Measurements from ENCODE around the gene TMC8. TPM values are rescaled to one million over a fixed set of nuclear protein-coding genes. Genes with fewer than 3 reads are reported as not detected.
A peak's percentile ranks its signal among the peaks of the same experiment; 100 is the strongest.

The TMC8 gene
- total and polyA plus RNA-seq, 2 donors (not counting 3 experiments of a cell fraction or from before 2014, with no cell fraction given) = 0.07 to 1.3 TPM

DNA sequence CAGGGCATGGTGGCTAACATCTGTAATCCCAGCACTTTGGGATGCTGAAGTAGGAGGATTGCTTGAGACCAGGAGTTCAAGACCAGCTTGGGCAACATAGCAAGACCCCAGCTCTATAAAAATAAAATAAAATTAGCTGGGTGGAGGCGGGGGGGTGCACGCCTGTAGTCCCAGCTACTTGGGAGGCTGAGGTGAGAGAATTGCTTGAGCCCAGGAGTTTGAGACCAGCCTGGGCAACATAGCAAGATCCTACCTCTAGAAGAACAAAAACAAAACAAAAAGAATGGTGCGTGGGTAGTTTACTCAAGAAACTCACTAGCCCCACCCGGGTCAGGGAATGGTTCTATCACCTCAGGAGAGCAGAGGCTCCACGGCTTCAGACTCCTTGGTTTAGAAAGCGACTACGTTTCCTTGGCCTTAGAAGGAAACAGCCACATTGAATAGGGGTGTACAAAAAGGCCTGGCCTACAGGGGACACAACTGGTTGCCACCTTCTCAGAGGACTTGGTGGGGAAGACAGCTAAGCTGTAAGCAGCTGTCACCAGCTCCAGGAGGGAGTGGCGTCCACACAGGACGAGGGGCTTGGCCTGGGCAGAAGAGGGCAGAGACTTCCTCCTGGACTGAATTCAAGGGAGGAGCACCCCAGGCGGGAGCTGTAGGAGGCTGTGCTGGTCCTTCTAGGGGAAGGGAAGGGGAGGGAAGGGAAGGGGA, 55.6 kb downstream of the TMC8 start:
- Histone ChIP-seq H3K9ac (replicated peaks; ENCODE audit: extremely low read depth, insufficient read depth, low read length) (peak overlapping the region; percentile 62), H3K4me3 (replicated peaks in 1 of 3; ENCODE audit: insufficient read depth in 1 of 3, low read depth in 1 of 3, low read length in 3 of 3) (peak overlapping the region in 2 of 3 experiments; percentile 24 to 68), H3K36me3 (ENCODE audit: control insufficient read depth in 2 of 2, extremely low read depth in 1 of 2, insufficient read depth in 2 of 2, low read length in 2 of 2) (peaks cover 0 to 2% of the 10 kb centered on the region in 2 experiments), H3K9me3 (replicated peaks; ENCODE audit: control insufficient read depth, insufficient read depth, low read length) (no peaks in the 10 kb centered on the region), H3K27me3 (ENCODE audit: control insufficient read depth in 2 of 2, insufficient read depth in 2 of 2, low read length in 2 of 2) (no peaks in the 10 kb centered on the region), H4K20me1 (replicated peaks; ENCODE audit: control insufficient read depth, extremely low read depth, insufficient read depth, low read length) (no peaks in the 10 kb centered on the region), H3K79me2 (ENCODE audit: control insufficient read depth, insufficient read depth, low read length) (peaks cover 19% of the 10 kb centered on the region), H3K4me1 (ENCODE audit: control insufficient read depth, extremely low read depth, insufficient read depth, low read length) (peaks cover 11% of the 10 kb centered on the region), H3K27ac (ENCODE audit: insufficient read depth, low read depth, low read length) (no peak overlapping the region), H2AFZ (ENCODE audit: low read depth, low read length) (peak overlapping the region; percentile 75), H3K9me1 (replicated peaks; ENCODE audit: control insufficient read depth, extremely low read depth, insufficient read depth, low read length) (no peaks in the 10 kb centered on the region), H3K4me2 (ENCODE audit: insufficient read depth, low read length) (peak overlapping the region; percentile 86)
- peak; percentile 66 for FAIRE-seq
- TF ChIP-seq POLR2A (IDR thresholded peaks at IDR 0.05; ENCODE audit: low read depth, low read length) (no peak), MYC (IDR thresholded peaks at IDR 0.05; ENCODE audit: low read depth, low read length) (no peak), GATA2 (IDR thresholded peaks at IDR 0.05; ENCODE audit: insufficient read depth, insufficient read length, low read depth, low read length) (no peak), EZH2 (IDR thresholded peaks at IDR 0.05; ENCODE audit: borderline replicate concordance, low read depth, low read length, severe bottlenecking) (no peak), POLR2AphosphoS5 (IDR thresholded peaks at IDR 0.05; ENCODE audit: insufficient read depth, low read depth, low read length) (no peak)
- TF ChIP-seq, protein P1, sequence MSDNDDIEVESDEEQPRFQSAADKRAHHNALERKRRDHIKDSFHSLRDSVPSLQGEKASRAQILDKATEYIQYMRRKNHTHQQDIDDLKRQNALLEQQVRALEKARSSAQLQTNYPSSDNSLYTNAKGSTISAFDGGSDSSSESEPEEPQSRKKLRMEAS (IDR thresholded peaks at IDR 0.05; ENCODE audit: insufficient read depth, insufficient read length) = no peak
- TF ChIP-seq, protein P2, sequence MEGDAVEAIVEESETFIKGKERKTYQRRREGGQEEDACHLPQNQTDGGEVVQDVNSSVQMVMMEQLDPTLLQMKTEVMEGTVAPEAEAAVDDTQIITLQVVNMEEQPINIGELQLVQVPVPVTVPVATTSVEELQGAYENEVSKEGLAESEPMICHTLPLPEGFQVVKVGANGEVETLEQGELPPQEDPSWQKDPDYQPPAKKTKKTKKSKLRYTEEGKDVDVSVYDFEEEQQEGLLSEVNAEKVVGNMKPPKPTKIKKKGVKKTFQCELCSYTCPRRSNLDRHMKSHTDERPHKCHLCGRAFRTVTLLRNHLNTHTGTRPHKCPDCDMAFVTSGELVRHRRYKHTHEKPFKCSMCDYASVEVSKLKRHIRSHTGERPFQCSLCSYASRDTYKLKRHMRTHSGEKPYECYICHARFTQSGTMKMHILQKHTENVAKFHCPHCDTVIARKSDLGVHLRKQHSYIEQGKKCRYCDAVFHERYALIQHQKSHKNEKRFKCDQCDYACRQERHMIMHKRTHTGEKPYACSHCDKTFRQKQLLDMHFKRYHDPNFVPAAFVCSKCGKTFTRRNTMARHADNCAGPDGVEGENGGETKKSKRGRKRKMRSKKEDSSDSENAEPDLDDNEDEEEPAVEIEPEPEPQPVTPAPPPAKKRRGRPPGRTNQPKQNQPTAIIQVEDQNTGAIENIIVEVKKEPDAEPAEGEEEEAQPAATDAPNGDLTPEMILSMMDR (IDR thresholded peaks at IDR 0.05; ENCODE audit: extremely low read depth in 1 of 2, insufficient read depth in 1 of 2, low read depth in 1 of 2, low read length in 2 of 2) = no peak
- TSS peak; percentile 25 for BruUV-seq (replicated peaks)
- dilution Hi-C loops (cut with MboI; ENCODE audit: extremely low pct_ligation_motif_present, low sequenced_read_pairs) = no loop called here
- CTCF ChIA-PET = interaction anchor here (0.6 to 3.3 kb wide), 8 partner anchors 8 to 236 kb away, joined by 3 to 24 read pairs (median 6); no protein-coding TSS in a partner anchor
- DNase-seq (ENCODE audit: low read depth, low spot score) = no peak
- intact Hi-C loops (cut with micrococcal nuclease) = loop anchor here (5.0 kb wide), 2 partner anchors 229 to 354 kb away; partner anchors contain the start of gene TNRC6C
- POLR2A ChIA-PET = interaction anchor here (0.7 to 1.7 kb wide), 3 partner anchors 10 to 91 kb away, joined by 3 to 5 read pairs (median 3); no protein-coding TSS in a partner anchor
